ENCODE data around the gene PXDN.

The PXDN gene

DNA sequence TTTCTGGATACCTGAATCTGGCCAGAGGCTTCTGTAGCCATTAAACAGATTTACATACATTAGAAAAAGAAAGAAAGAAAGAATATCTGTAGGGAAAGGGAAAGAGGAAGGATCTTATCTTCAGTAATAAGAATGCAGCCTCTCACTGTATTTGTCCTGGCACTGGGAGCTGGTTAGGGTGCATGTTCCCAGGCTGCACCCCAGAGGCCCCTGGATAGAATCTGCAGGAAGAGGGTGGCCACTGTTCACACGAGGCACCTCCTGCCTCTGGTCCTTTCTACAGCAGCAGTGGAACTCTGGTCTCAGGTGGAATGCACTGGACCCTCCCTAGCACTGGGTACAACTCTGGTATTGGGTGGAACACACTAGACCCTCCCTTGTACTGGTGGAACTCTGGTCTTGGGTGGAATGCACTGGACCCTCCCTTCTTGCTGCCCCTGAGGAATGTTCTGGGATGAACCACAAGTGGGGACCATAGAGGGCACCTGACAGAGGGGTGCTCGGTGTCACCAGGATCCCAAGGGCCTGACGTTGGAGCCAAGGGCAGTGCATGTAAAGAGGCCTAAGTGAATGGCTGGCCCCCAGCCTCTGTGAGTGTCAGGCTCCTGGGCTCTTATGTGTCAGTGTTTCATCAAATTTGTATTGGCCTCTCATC lies 27.4 kb upstream of the PXDN start:
- DNase-seq, result no peak
- Histone ChIP-seq H3K4me3 (ENCODE audit: low read depth, low read length) (no peak overlapping the region), H3K36me3 (no peaks in the 10 kb centered on the region), H3K27me3 (no peaks in the 10 kb centered on the region), H3K4me1 (no peaks in the 10 kb centered on the region), H3K9me3 (no peaks in the 10 kb centered on the region)
- no peak for TF ChIP-seq CTCF (IDR thresholded peaks at IDR 0.05; ENCODE audit: low read depth, low read length)

DNA sequence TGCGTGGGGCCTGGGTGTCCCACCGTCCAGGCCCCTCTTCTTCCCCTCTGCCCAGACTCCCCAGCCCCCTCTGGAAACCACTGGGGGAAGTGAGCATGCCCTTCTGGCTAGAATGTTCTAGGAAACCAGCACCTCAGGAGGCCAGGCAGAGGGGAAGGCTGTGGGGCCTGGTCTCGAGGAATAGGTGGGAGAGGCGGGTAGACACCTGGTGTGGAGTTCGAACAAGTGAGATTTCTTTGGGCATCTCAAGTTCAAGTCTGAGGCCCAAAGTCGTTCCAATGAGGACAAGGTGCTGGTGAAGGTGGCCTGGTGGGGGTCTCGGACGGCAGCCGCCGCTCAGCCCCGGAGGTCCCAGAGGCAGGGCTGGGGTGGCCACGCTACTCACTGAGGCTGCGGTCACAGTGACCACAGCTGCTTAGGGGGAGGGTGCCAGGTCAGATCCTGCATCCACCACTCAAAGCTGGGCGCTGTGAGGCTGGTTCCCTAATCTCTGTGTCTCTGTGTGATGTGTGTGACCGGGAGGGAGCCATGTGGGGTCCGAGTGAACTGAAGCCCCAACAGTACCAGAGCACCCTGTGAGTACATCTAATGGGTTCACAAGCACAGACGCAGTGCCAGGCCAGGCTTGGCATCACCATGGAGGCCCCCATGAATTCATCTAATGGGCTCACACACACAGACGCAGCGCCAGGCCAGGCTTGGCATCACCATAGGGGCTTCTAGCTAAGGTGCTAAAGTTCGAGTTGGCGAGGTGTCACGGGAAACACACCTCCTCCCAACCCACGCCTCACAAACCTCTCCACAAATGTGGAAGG lies 26.5 kb upstream of the PXDN start:
- DNase-seq, result no peak
- H3K4me3 ChIP-seq (ENCODE audit: low read depth, low read length), result no peak overlapping the region
- no peaks in the 10 kb centered on the region for H3K27me3 ChIP-seq
- TF ChIP-seq CTCF (IDR thresholded peaks at IDR 0.05; ENCODE audit: low read depth, low read length), result no peak
- no peaks in the 10 kb centered on the region for H3K4me1 ChIP-seq
- H3K9me3 ChIP-seq, result no peaks in the 10 kb centered on the region
- no peaks in the 10 kb centered on the region for H3K36me3 ChIP-seq

DNA sequence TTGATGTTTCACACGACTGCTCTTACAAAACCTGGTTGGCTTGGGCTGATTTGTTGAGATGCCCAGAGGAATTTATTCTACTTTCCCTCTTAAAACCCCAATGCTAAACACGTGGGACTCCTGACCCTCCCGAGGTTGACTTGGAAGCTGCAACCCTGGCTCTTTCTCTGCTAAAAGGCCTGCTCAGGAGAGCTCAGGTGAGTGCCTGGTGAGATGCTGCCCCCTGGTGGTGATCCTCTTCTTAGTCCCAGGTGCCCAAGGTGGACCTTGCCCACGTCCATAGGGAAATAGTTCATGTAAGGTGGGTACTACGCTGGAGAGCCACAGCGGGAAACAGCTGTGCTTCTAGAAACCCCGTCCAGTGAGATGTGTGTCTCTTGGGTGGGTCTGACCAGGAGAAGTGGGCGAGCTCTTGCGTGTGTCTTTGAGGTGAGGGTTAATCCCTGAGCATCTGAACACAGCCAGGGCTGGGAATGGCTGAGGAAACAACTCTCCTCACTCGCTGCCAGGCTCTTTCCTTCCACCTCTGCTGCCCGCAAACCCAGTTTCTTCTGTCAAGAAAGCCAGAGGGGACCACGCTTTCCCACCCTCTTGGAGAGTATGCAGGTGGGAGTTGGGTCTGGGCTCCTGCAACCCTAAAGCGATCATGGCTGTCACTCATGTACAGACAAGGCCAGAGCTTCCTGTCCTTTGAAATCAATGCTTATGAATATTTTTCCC lies 25.5 kb upstream of the PXDN start:
- peak; percentile 69 for TF ChIP-seq CTCF (IDR thresholded peaks at IDR 0.05; ENCODE audit: low read depth, low read length)
- no peaks in the 10 kb centered on the region for H3K36me3 ChIP-seq
- peak; percentile 63 for DNase-seq

GRCh38 chr2:1767939-1768691 lies 23.8 kb upstream of the PXDN start:
- Histone ChIP-seq H3K36me3 (no peaks in the 10 kb centered on the region), H3K4me3 (ENCODE audit: low read depth, low read length) (no peak overlapping the region), H3K9me3 (no peaks in the 10 kb centered on the region), H3K27me3 (no peaks in the 10 kb centered on the region), H3K4me1 (no peaks in the 10 kb centered on the region)
- DNase-seq, result no peak
- TF ChIP-seq CTCF (IDR thresholded peaks at IDR 0.05; ENCODE audit: low read depth, low read length), result no peak

More for the DNA sequence above, 25.5 kb upstream of the PXDN start:
- Histone ChIP-seq H3K4me1 (no peaks in the 10 kb centered on the region), H3K27me3 (no peaks in the 10 kb centered on the region), H3K9me3 (no peaks in the 10 kb centered on the region), H3K4me3 (ENCODE audit: low read depth, low read length) (no peak overlapping the region)

DNA sequence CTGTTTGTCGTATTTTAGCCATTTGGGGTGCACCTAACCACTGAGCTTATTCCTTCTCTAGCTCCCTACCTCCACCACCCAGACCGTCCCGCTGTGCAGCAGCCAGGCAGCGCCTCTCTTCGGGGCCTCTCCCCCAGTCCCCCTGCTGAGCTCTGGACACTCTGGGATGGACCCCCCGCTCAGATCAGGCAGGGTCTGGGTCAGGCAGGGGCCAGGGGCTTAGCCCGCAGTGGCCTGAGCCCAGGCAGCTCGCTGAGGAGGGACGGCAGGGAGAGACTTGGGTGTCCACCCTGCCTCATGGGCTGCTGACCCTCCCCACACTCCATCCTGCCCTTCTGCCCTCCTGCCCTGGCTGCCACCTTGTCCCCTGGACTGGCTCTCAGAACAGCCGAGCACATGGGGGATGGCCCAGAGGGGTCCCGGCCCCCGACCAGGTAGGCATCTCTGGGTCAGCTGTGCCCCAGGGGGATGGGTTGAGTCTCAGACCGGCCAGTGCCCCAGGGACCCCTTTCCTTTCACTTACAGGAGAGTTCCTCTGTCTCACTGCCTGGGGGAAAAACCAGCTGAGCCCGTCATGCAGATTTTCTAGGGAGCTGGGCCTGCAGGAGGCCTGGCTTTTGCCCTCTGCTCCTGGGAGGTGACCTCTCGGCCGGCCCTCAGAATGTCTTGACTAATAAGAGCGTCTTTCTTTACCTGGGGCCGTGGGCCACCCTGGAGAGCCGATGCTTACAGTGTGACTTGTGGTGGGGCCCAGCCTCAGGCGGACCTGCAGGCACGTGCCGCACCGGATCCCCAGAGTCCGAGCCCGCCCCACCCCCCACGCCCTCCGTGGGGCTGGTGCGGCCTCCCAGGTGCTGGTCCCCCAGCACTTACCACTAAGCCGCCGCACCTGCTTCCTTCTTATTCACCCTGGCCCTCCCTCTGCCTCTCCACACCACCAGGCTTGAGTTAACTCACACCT lies 22.8 kb upstream of the PXDN start:
- no peaks in the 10 kb centered on the region for H3K9me3 ChIP-seq
- no peaks in the 10 kb centered on the region for H3K27me3 ChIP-seq
- TF ChIP-seq CTCF (IDR thresholded peaks at IDR 0.05; ENCODE audit: low read depth, low read length), result no peak
- H3K36me3 ChIP-seq, result no peaks in the 10 kb centered on the region
- H3K4me3 ChIP-seq (ENCODE audit: low read depth, low read length), result no peak overlapping the region
- no peaks in the 10 kb centered on the region for H3K4me1 ChIP-seq
- DNase-seq, result no peak
